H1 (cell line): ENCODE measurements around the gene SLC38A2. TPM values are rescaled to one million over a fixed set of nuclear protein-coding genes. Genes with fewer than 3 reads are reported as not detected.

Experiments
- CTCF ChIA-PET: fragments of 300-600 bp; sonication (Branson Sonifier 250); formaldehyde crosslinking; loops from one replicate; lab custom pipeline; 2021; ENCODE audit not compliant: partially characterized antibody; lab: Charles Lee
- POLR2A ChIA-PET: fragments of 300-600 bp; sonication (Branson Sonifier 250); formaldehyde crosslinking; loops from one replicate; lab custom pipeline; 2021; ENCODE audit warnings: inconsistent platforms; ENCODE audit not compliant: partially characterized antibody; lab: Charles Lee
- DNase-seq, 2 experiments: peaks; one replicate each; pipeline versions ENCODE4 v3.0.0 to v3.0.0-alpha.2; 2010 to 2022; ENCODE audit warnings: low spot score in 2 of 2, low read depth in 1 of 2, mixed read lengths in 1 of 2
- FAIRE-seq: peaks from 2 replicates; lab custom pipeline; 2011; peaks lifted over from hg19 to GRCh38; lab: Jason Lieb, UNC
- H2AFZ ChIP-seq: 2 replicates; pipeline ENCODE4 v1.8.1; 2012; ENCODE audit warnings: low read length, inconsistent platforms
- H2AK5ac ChIP-seq: 2 replicates; pipeline ENCODE4 v1.6.1; 2013; ENCODE audit warnings: low read depth, low read length
- H2BK120ac ChIP-seq: replicated peaks from 2 replicates; pipeline ENCODE3; 2013; ENCODE audit warnings: low read depth, low read length, inconsistent platforms
- H2BK12ac ChIP-seq: 2 replicates; pipeline ENCODE4 v1.6.1; 2013; ENCODE audit warnings: low read depth, low read length
- H2BK15ac ChIP-seq: 2 replicates; pipeline ENCODE4 v1.6.1; 2013; ENCODE audit warnings: low read length
- H2BK20ac ChIP-seq: 2 replicates; pipeline ENCODE4 v1.6.1; 2013; ENCODE audit warnings: low read length
- H2BK5ac ChIP-seq: 2 replicates; pipeline ENCODE4 v1.6.1; 2013; ENCODE audit warnings: low read depth, low read length
- H3K14ac ChIP-seq: 2 replicates; pipeline ENCODE4 v1.6.1; 2013; ENCODE audit warnings: inconsistent platforms; ENCODE audit not compliant: insufficient read length
- H3K18ac ChIP-seq: 2 replicates; pipeline ENCODE4 v1.6.1; 2013; ENCODE audit warnings: low read length; ENCODE audit errors: extremely low read depth
- H3K23ac ChIP-seq: 2 replicates; pipeline ENCODE4 v1.6.1; 2013; ENCODE audit warnings: inconsistent platforms; ENCODE audit not compliant: insufficient read length
- H3K23me2 ChIP-seq: 2 replicates; pipeline ENCODE4 v1.6.1; 2013; ENCODE audit warnings: low read depth, low read length
- H3K27ac ChIP-seq: 2 replicates; pipeline ENCODE4 v1.6.1; 2011; ENCODE audit warnings: low read depth, low read length, inconsistent platforms
- H3K27me3 ChIP-seq, 4 experiments: replicated peaks in 1 of 4; 1 replicate in 1 of 4; 2 replicates in 3 of 4; pipeline versions ENCODE4 v1.6.1 to v1.8.1; 2011 to 2013; ENCODE audit warnings: low read length in 3 of 4, mild to moderate bottlenecking in 3 of 4, inconsistent platforms in 2 of 4, mixed read lengths in 2 of 4, moderate library complexity in 1 of 4; ENCODE audit not compliant: control insufficient read depth in 3 of 4, insufficient read depth in 3 of 4; ENCODE audit errors: extremely low read depth in 1 of 4
- H3K36me3 ChIP-seq, 4 experiments: 2 replicates each; pipeline versions ENCODE4 v1.6.1 to v1.8.1; 2011 to 2013; ENCODE audit warnings: mild to moderate bottlenecking in 4 of 4, low read length in 3 of 4, moderate library complexity in 2 of 4, control low read depth in 1 of 4, inconsistent platforms in 1 of 4; ENCODE audit not compliant: insufficient read depth in 4 of 4, control insufficient read depth in 2 of 4
- H3K4ac ChIP-seq: replicated peaks from 2 replicates; pipeline ENCODE3; 2013; ENCODE audit warnings: low read length, low read depth, mixed read lengths, inconsistent platforms; ENCODE audit not compliant: insufficient read length
- H3K4me1 ChIP-seq, 4 experiments: replicated peaks in 1 of 4; 1 replicate in 1 of 4; 2 replicates in 3 of 4; pipeline versions ENCODE4 v1.6.1 to v1.8.1; 2011 to 2013; ENCODE audit warnings: low read length in 3 of 4, inconsistent platforms in 2 of 4, mixed read lengths in 1 of 4; ENCODE audit not compliant: insufficient read depth in 4 of 4, control insufficient read depth in 3 of 4
- H3K4me2 ChIP-seq, 2 experiments: 2 replicates each; pipeline versions ENCODE4 v1.6.1 to v1.8.1; 2011 to 2013; ENCODE audit warnings: low read depth in 2 of 2, low read length in 2 of 2, control low read depth in 1 of 2, inconsistent platforms in 1 of 2, mild to moderate bottlenecking in 1 of 2; ENCODE audit not compliant: insufficient read depth in 1 of 2
- H3K4me3 ChIP-seq, 4 experiments: fragments of 200-600, 300-600 bp in 1 of 4; sonication (generic), shearing (Covaris generic), sonication (Bioruptor Twin) in 1 of 4; 2 replicates each; pipeline versions ENCODE4 v1.5.1 to v1.8.1; 2011 to 2016; ENCODE audit warnings: low read length in 4 of 4, low read depth in 3 of 4, control low read depth in 2 of 4, inconsistent platforms in 2 of 4, mild to moderate bottlenecking in 2 of 4, mixed read lengths in 1 of 4, moderate library complexity in 1 of 4; ENCODE audit not compliant: insufficient read depth in 2 of 4; ENCODE audit errors: extremely low read depth in 1 of 4
- H3K56ac ChIP-seq: replicated peaks from 2 replicates; pipeline ENCODE3; 2013; ENCODE audit warnings: low read depth, mild to moderate bottlenecking, mixed read lengths, low read length, inconsistent platforms; ENCODE audit not compliant: insufficient read length
- H3K79me1 ChIP-seq: 2 replicates; pipeline ENCODE4 v1.6.1; 2013; ENCODE audit warnings: low read depth, low read length, control low read depth
- H3K79me2 ChIP-seq, 2 experiments: 2 replicates each; pipeline versions ENCODE4 v1.6.1 to v1.8.1; 2012 to 2013; ENCODE audit warnings: low read length in 2 of 2, mild to moderate bottlenecking in 2 of 2, inconsistent platforms in 1 of 2; ENCODE audit not compliant: insufficient read depth in 2 of 2, control insufficient read depth in 1 of 2
- H3K9ac ChIP-seq, 4 experiments: replicated peaks in 1 of 4; 1 replicate in 1 of 4; 2 replicates in 3 of 4; pipeline versions ENCODE4 v1.6.1 to v1.8.1; 2011 to 2013; ENCODE audit warnings: low read depth in 3 of 4, low read length in 3 of 4, control low read depth in 2 of 4, mild to moderate bottlenecking in 2 of 4, moderate library complexity in 2 of 4, inconsistent platforms in 1 of 4; ENCODE audit errors: extremely low read depth in 1 of 4
- H3K9me3 ChIP-seq, 2 experiments: 2 replicates each; pipeline versions ENCODE4 v1.6.1 to v1.8.1; 2012 to 2013; ENCODE audit warnings: mild to moderate bottlenecking in 2 of 2, moderate library complexity in 2 of 2, control low read depth in 1 of 2, inconsistent platforms in 1 of 2, low read depth in 1 of 2, low read length in 1 of 2, mixed read lengths in 1 of 2; ENCODE audit not compliant: insufficient read depth in 2 of 2
- H4K20me1 ChIP-seq, 2 experiments: replicated peaks in 1 of 2; 2 replicates each; pipeline versions ENCODE3 to v1.8.1; 2011 to 2013; ENCODE audit warnings: inconsistent platforms in 2 of 2, low read length in 2 of 2, mild to moderate bottlenecking in 1 of 2; ENCODE audit not compliant: insufficient read depth in 2 of 2, control insufficient read depth in 1 of 2
- H4K5ac ChIP-seq: 2 replicates; pipeline ENCODE4 v1.6.1; 2013; ENCODE audit warnings: low read length, low read depth, mixed read lengths, inconsistent platforms; ENCODE audit not compliant: insufficient read length
- H4K8ac ChIP-seq: 2 replicates; pipeline ENCODE4 v1.8.0; 2013; ENCODE audit warnings: mild to moderate bottlenecking, moderate library complexity, low read length, inconsistent platforms; ENCODE audit not compliant: insufficient read depth; ENCODE audit errors: extremely low read depth
- H4K91ac ChIP-seq: replicated peaks from 2 replicates; pipeline ENCODE3; 2013; ENCODE audit warnings: low read length, mixed read lengths, inconsistent platforms; ENCODE audit not compliant: insufficient read length
- CBX8 ChIP-seq: fragments of 300-800, 300-1000 bp; sonication (generic); IDR thresholded peaks from 2 replicates; pipeline ENCODE4 v1.7.1; 2016; ENCODE audit warnings: low read depth, low read length, borderline replicate concordance
- WGBS, 2 experiments: shearing (Covaris generic) in 1 of 2; methylation state at CpG; one replicate each; pipeline versions ENCODE4 v1.1.6 to v1.1.7; 2013 to 2015; ENCODE audit warnings: low lambda C conversion rate in 2 of 2, mixed read lengths in 2 of 2, inconsistent platforms in 1 of 2, low coverage in 1 of 2, missing lambda C conversion rate in 1 of 2; ENCODE audit not compliant: insufficient replicate concordance in 2 of 2, insufficient coverage in 1 of 2, insufficient read length in 1 of 2; ENCODE audit errors: extremely low coverage in 1 of 2, missing lambda C conversion rate in 1 of 2; 5-methylcytosine and 5-hydroxymethylcytosine counted together
- polyA plus RNA-seq, 7 experiments: library from polyadenylated mRNA; depleted of rRNA in 3 of 7; stranded (reverse) in 5 of 7; unstranded in 2 of 7; fragments of >200 nt in 5 of 7; fragments of 200-250 nt in 2 of 7; gene quantifications; 1 replicate in 5 of 7; 2 replicates in 1 of 7; 4 replicates in 1 of 7; pipeline versions ENCODE4 v1.2.1 to v1.2.3, GENCODE V29; 2011 to 2013; ENCODE audit warnings: missing spikeins in 2 of 7, mixed read lengths in 2 of 7
- total RNA-seq: library from RNA; stranded (reverse); fragmentation: NEBNext Ultra II Directional; extraction: Animal tissue kit (Norgen Biotek cat#: 25700); gene quantifications from 2 replicates; pipeline ENCODE4 v1.2.1, GENCODE V29; 2021

SLC38A2 gene
- total and polyA plus RNA-seq, 2 of the 8 experiments (the other 6 are each of a cell fraction or from before 2014, with no cell fraction given) = 163 to 684 TPM

- H2AFZ ChIP-seq = 0 out of 2 replicates have a peak overlapping the region, but pooled peaks have one; percentile 7
- H3K79me2 ChIP-seq = peaks cover 9 to 10% of the 10 kb centered on the region in 2 experiments
- FAIRE-seq (no peak), DNase-seq (no peak)
- no peak for TF ChIP-seq CBX8
- no peak overlapping the region for H2BK15ac ChIP-seq
- no peak overlapping the region for H4K5ac ChIP-seq
- no peak overlapping the region for H3K18ac ChIP-seq
- H3K4me1 ChIP-seq = peaks cover 4 to 11% (median 10%) of the 10 kb centered on the region in 4 experiments; a peak in 6 of 7 replicates
- H3K79me1 ChIP-seq = no peaks in the 10 kb centered on the region
- H3K36me3 ChIP-seq = peaks cover 0 to under 1% (median 0%) of the 10 kb centered on the region in 4 experiments; a peak in 1 of 8 replicates
- WGBS, 2 experiments = 100% methylated on average over 1 of the region's 1 CpG; no CpG with 5 or more reads in 1 of the 2 experiments
- peaks cover 0 to under 1% of the 10 kb centered on the region in 2 experiments for H4K20me1 ChIP-seq
- H3K4me3 ChIP-seq = no peak overlapping the region
- no peak overlapping the region for H2AK5ac ChIP-seq
- peaks cover 0 to 3% of the 10 kb centered on the region in 2 experiments; a peak in 1 of 4 replicates for H3K9me3 ChIP-seq
- H3K56ac ChIP-seq = no peak overlapping the region
- no peak overlapping the region for H3K4ac ChIP-seq
- no peak overlapping the region for H3K4me2 ChIP-seq
- H3K27ac ChIP-seq = no peak overlapping the region
- ChIA-PET POLR2A (interaction anchor here (0.7 to 15.4 kb wide), 4 partner anchors 9 to 607 kb away, joined by 3 to 233 read pairs (median 34); partner anchors contain the start of gene SLC38A2), CTCF (interaction anchor here (0.6 to 1.3 kb wide), 4 partner anchors 105 to 301 kb away, joined by 3 to 4 read pairs (median 3); no protein-coding TSS in a partner anchor)
- H4K91ac ChIP-seq = peak overlapping the region; percentile 22
- no peaks in the 10 kb centered on the region for H3K27me3 ChIP-seq
- H2BK5ac ChIP-seq = no peak overlapping the region
- H2BK120ac ChIP-seq = no peak overlapping the region
- H3K23me2 ChIP-seq = peaks cover 9% of the 10 kb centered on the region; the same call in 1 of the 2 replicates
- no peak overlapping the region for H3K14ac ChIP-seq
- H2BK12ac ChIP-seq = peak overlapping the region; percentile 63; the same call in 1 of the 2 replicates
- no peak overlapping the region for H3K23ac ChIP-seq
- no peak overlapping the region for H3K9ac ChIP-seq
- peak overlapping the region; percentile 81; the same call in 1 of the 2 replicates for H2BK20ac ChIP-seq
- no peak overlapping the region for H4K8ac ChIP-seq
These were observed 4.0 kb upstream of the SLC38A2 start for GRCh38 chr12:46376579-46376978.
